Ammon's horn (tissue), 1 donor: ENCODE data around the gene AURKA.
"Not testable (repeated sequence)": the region's sequence is repeated elsewhere in the genome, so short reads cannot be mapped to it uniquely, and the experiment has no call there.

Experiments used
- DNase-seq: peaks from one replicate; pipeline ENCODE4 v3.0.0-alpha.2; 2016; ENCODE audit warnings: low spot score

The AURKA gene

GRCh38 chr20:56422076-56422823 lies 30.2 kb upstream of the AURKA start:
- DNase-seq: no peak

GRCh38 chr20:56420940-56421688 lies 29.1 kb upstream of the AURKA start:
- no peak for DNase-seq

- no peak for DNase-seq
These were observed 28.0 kb upstream of the AURKA start for GRCh38 chr20:56420028-56420427.

- no peak for DNase-seq
These were observed 26.4 kb upstream of the AURKA start for GRCh38 chr20:56418385-56418861.

GRCh38 chr20:56417911-56418310 lies 25.9 kb upstream of the AURKA start:
- DNase-seq: no peak

- no peak for DNase-seq
These were observed 25.4 kb upstream of the AURKA start for GRCh38 chr20:56417402-56417801.

- no peak for DNase-seq
These were observed 23.1 kb upstream of the AURKA start for GRCh38 chr20:56414842-56415765.

GRCh38 chr20:56412949-56413348 lies 20.9 kb upstream of the AURKA start:
- DNase-seq: no peak

GRCh38 chr20:56412473-56412790 lies 20.4 kb upstream of the AURKA start:
- DNase-seq: no peak

GRCh38 chr20:56411759-56412472 lies 19.9 kb upstream of the AURKA start, which contains the start of gene CASS4:
CASS4 (plus strand) TSS chr20:56412260; CDS start chr20:56412459, 199 bp downstream.
- peak; percentile 60 for DNase-seq

GRCh38 chr20:56411287-56411686 lies 19.3 kb upstream of the AURKA start:
- DNase-seq: not testable (repeated sequence)

GRCh38 chr20:56409956-56410355 lies 17.9 kb upstream of the AURKA start:
- DNase-seq: no peak

- no peak for DNase-seq
These were observed 17.5 kb upstream of the AURKA start for GRCh38 chr20:56409521-56409920.

- no peak for DNase-seq
These were observed 14.9 kb upstream of the AURKA start for GRCh38 chr20:56406910-56407309.

GRCh38 chr20:56405356-56405755 lies 13.3 kb upstream of the AURKA start:
- DNase-seq: not testable (repeated sequence)

GRCh38 chr20:56403465-56403864 lies 11.4 kb upstream of the AURKA start:
- no peak for DNase-seq

- DNase-seq: peak; percentile 78
These were observed 8.1 kb upstream of the AURKA start for GRCh38 chr20:56400001-56400640.

GRCh38 chr20:56395166-56395565 lies 3.2 kb upstream of the AURKA start:
- DNase-seq: no peak

- DNase-seq: no peak
These were observed 1.6 kb upstream of the AURKA start for GRCh38 chr20:56393653-56394052.

GRCh38 chr20:56392881-56393482 lies 967 bp upstream of the AURKA start:
- DNase-seq: no peak
